BE2C (cell line): ENCODE measurements around the gene SPATA17.

Source experiments
- DNase-seq: peaks from one replicate; pipeline ENCODE4 v3.0.0-alpha.2; 2020
- H3K27me3 ChIP-seq: fragments of 250-450 bp; sonication (Bioruptor Pico); 2 replicates; pipeline ENCODE4 v1.5.1; 2020; ENCODE audit warnings: mild to moderate bottlenecking
- H3K36me3 ChIP-seq: fragments of 250-450 bp; sonication (Bioruptor Pico); 2 replicates; pipeline ENCODE4 v1.5.1; 2020; ENCODE audit warnings: mild to moderate bottlenecking
- H3K4me1 ChIP-seq: fragments of 250-450 bp; sonication (Bioruptor Pico); 2 replicates; pipeline ENCODE4 v1.5.1; 2020
- H3K4me3 ChIP-seq: 2 replicates; pipeline ENCODE4 v1.5.1; 2011; ENCODE audit warnings: low read depth, low read length
- H3K9me3 ChIP-seq: fragments of 250-450 bp; sonication (Bioruptor Pico); 2 replicates; pipeline ENCODE4 v1.5.1; 2020
- CTCF ChIP-seq: IDR thresholded peaks from 2 replicates; pipeline ENCODE4 v1.5.1; 2012; ENCODE audit warnings: mild to moderate bottlenecking, low read depth, low read length

SPATA17 gene

GRCh38 chr1:217911908-217912307 lies 280.8 kb downstream of the SPATA17 start:
- no peaks in the 10 kb centered on the region for H3K27me3 ChIP-seq
- no peaks in the 10 kb centered on the region for H3K9me3 ChIP-seq
- TF ChIP-seq CTCF, result peak; percentile 24; the same call in 1 of the 2 replicates
- no peaks in the 10 kb centered on the region for H3K4me1 ChIP-seq
- peak; percentile 22 for DNase-seq
- no peak overlapping the region for H3K4me3 ChIP-seq
- no peaks in the 10 kb centered on the region for H3K36me3 ChIP-seq

- Histone ChIP-seq H3K36me3 (no peaks in the 10 kb centered on the region), H3K9me3 (no peaks in the 10 kb centered on the region), H3K27me3 (no peaks in the 10 kb centered on the region; the same call in 1 of the 2 replicates), H3K4me3 (no peak overlapping the region), H3K4me1 (no peaks in the 10 kb centered on the region)
- TF ChIP-seq CTCF, result no peak
- no peak for DNase-seq
Observed at GRCh38 chr1:217917281-217917887, 286.2 kb downstream of the SPATA17 start.

GRCh38 chr1:217919683-217920388 lies 288.7 kb downstream of the SPATA17 start:
- DNase-seq, result no peak
- no peak for TF ChIP-seq CTCF
- no peaks in the 10 kb centered on the region; the same call in 1 of the 2 replicates for H3K27me3 ChIP-seq
- H3K4me3 ChIP-seq, result no peak overlapping the region
- no peaks in the 10 kb centered on the region for H3K4me1 ChIP-seq
- H3K9me3 ChIP-seq, result no peaks in the 10 kb centered on the region
- no peaks in the 10 kb centered on the region for H3K36me3 ChIP-seq
